Measurements from ENCODE around the gene FLACC1.
"Not testable (repeated sequence)": the region's sequence is repeated elsewhere in the genome, so short reads cannot be mapped to it uniquely, and the experiment has no call there.

FLACC1 gene

DNA sequence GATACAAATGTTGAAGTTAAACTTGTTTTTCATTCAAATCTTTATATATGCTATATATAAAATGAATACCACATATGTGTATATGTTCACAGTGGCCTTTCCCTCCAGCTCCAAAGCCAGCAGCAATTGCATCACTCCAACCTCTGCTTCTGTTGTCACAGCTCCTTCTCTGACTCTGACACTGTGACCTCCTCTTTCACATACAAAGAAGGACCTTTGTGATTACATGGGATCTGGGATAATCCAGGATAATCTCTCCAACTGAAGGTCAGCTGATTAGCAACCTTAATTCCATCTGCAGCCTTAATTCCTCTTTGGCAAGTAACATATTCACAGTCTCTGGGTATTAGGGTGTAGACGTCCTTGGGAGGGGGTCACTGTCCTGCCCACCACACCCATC, 8.4 kb downstream of the FLACC1 start:
- DNase-seq (ENCODE audit: low read depth), result no peak

DNA sequence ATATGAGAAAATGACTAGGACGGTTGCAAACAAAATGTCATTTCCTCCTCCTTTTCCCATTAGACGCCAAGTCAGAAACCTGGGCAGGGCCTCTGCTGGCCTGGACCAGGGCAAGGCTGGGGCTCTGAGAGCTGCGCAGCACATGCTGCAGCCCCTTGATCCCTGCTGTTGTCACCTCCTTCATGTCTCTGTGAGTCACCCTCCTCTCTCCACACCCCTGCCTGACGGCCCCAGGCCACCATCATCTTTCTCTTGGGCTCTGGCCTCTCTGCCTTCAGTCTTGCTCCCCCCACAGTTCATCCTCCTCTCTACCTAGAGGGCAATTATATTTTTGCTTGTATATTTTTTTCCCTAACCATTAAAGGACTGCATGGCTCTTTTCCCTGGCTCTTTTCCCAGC, 10.0 kb downstream of the FLACC1 start:
- no peak for DNase-seq (ENCODE audit: low read depth)

DNA sequence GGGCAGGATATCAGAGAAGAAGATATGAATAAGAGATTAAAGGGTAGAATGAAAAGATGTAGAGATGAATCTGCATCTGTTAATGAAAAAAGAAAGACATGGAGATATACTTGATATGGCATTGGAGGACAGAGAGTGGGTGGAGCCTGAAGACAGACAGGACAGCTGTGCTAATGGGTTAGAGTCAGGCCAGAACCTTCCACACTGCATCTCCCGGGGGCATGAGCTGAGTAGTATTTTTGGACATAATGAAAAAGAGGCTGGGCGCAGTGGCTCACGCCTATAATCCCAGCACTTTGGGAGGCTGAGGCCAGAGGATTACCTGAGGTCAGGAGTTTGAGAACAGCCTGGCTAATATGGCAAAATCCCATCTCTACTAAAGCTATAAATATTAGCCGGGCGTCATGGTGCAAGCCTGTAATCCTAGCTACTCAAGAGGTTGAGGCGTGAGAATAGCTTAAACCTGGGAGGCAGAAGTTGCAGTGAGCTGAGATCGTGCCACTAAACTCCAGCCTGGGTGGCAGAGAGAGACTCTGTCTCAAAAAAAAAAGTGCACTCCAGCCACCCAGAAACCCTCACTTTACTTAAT, 11.4 kb downstream of the FLACC1 start:
- DNase-seq (ENCODE audit: low read depth), result no peak

GRCh38 chr2:201344663-201345366, 12.3 kb downstream of the FLACC1 start:
- no peak for DNase-seq (ENCODE audit: low read depth)

GRCh38 chr2:201343559-201343958, 13.6 kb downstream of the FLACC1 start:
- no peak for DNase-seq (ENCODE audit: low read depth)

DNA sequence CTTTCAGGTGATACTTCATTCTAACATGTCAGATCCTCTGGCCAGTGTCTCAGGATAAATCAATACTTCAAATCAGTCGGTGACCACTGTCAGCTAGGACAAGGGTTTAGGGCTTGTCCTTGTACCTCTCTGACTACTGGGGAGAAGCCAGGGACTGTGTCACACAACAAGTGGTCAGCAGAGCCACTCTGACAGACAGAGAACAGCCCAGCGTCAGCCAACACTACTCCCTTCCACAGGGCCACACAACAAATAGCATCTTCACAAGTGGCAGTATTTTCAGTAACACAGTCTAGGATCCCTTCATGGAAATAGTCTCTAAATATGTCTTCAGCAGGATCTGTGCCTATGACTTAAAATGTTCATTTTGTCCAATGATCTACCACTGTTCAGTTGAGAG, 14.2 kb downstream of the FLACC1 start:
- no peak for DNase-seq (ENCODE audit: low read depth)

GRCh38 chr2:201329409-201329808, 27.7 kb downstream of the FLACC1 start:
- no peak for DNase-seq (ENCODE audit: low read depth)

DNA sequence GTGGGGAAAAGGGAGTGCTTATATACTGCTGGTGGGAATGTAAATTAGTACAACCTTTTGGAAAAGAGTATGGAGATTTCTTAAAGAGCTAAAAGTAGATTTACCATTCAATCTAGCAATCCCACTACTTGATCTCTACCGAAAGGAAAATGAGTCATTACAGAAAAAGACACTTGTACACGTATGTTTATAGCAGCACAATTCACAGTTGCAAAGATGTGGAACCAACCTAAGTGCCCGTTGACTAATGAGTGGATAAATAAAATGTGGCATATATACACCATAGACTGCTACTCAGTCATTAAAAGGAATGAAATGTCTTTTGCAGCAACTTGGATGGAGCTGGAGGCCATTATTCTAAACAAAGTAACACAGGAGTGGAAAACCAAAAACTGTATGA, 29.5 kb downstream of the FLACC1 start:
- DNase-seq (ENCODE audit: low read depth), result no peak

- DNase-seq (ENCODE audit: low read depth), result no peak
Measured at GRCh38 chr2:201322772-201323171, 34.4 kb downstream of the FLACC1 start.

DNA sequence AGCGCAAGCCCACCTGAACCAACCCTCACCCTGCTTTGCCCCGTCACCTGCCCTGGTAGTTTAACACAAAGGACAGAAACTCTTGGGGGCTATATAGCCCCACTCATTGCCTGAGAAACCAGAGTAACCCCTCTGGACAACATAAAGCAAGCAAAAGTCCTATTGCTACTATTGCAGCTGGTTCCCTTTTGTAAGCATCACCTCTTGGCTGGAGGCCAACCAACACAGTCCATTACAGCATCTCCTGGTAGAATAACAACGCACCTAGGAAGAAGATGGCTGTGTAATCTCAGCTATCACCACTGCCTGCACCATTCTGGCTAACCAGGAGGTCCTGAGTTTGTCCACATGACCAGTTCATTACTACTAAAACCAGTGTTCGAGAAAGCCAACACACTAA, 36.4 kb downstream of the FLACC1 start:
- DNase-seq (ENCODE audit: low read depth), result no peak

DNA sequence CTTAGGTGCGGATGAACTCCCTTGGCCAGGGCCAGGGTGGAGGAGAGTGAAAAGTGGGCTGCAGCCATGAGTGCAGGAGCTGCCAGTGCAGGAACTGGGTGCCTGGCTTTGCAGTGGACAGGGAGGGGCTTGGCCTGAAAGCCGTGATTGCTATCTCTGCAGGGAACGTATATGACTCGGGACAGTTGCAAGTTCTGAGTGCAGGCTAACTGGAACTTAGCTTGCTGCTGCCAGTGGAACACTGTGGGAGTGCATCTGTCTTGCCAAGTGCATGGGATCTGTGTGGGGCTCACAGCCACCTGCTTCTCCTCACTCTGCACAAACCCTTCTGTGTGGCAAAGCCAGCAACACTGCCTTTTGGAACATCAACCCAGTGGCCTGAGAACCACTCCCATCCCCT, 36.9 kb downstream of the FLACC1 start:
- DNase-seq (ENCODE audit: low read depth), result no peak

DNA sequence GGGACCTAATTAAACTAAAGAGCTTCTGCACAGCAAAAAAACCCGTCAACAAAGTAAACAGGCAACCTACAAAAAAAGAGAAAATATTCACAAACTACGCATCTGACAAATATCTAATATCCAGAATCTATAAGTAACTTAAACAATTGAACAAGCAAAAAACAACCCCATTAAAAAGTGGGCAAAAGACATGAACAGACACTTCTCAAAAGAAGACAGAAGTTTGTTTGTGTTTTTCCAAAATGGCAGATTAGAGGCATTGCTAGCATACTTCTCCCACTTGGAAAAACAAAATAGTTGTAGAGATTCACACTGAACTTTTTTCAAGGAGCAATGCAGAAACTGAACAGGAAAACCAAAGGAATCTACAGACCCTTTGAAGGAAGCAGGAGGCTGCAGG, 37.6 kb downstream of the FLACC1 start:
- no peak for DNase-seq (ENCODE audit: low read depth)

GRCh38 chr2:201313362-201313761, 43.8 kb downstream of the FLACC1 start:
- DNase-seq (ENCODE audit: low read depth), result no peak

DNA sequence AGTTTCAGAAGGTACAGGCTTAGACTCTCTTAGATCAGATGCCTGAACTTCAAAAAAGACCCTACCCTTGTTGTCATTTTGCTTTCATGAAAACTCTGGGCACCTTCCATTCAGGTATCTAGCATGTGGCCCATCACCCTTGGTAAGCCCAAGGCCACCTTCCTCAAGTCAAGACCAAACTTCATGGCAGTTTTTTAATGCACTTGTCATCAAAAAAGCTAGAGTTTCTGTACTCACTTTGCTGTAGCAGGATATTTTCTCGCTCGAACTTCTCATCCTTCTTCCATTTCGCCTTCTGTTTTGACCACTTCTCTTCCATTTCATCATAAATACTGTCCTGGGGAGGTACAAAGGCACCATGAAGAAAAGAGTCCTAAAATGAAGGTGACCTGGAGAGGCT, 48.2 kb downstream of the FLACC1 start:
- no peak for DNase-seq (ENCODE audit: low read depth)

DNA sequence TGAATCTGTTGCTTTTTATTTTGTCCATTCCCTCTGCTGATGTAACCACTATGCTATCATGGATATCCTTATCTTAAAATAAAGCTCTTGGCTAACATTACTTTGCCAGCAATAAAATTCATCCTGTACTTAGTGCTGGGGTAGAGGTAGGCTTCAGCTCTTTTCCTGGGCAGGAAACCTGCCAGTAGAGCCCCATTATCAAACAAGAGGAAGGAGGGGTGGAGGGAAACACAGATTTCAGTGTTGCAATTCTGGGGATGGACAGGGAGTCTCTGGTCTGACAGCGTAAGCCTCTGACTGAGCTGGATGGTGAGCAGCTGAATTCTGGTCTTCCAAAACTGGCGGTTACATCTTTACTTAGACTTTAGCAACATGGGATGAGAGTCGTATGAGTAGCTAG, 49.3 kb downstream of the FLACC1 start:
- no peak for DNase-seq (ENCODE audit: low read depth)

- DNase-seq (ENCODE audit: low read depth), result not testable (repeated sequence)
Measured at GRCh38 chr2:201299929-201300328, 57.2 kb downstream of the FLACC1 start.

- no peak for DNase-seq (ENCODE audit: low read depth)
Measured at GRCh38 chr2:201298462-201299052, 58.6 kb downstream of the FLACC1 start.

DNA sequence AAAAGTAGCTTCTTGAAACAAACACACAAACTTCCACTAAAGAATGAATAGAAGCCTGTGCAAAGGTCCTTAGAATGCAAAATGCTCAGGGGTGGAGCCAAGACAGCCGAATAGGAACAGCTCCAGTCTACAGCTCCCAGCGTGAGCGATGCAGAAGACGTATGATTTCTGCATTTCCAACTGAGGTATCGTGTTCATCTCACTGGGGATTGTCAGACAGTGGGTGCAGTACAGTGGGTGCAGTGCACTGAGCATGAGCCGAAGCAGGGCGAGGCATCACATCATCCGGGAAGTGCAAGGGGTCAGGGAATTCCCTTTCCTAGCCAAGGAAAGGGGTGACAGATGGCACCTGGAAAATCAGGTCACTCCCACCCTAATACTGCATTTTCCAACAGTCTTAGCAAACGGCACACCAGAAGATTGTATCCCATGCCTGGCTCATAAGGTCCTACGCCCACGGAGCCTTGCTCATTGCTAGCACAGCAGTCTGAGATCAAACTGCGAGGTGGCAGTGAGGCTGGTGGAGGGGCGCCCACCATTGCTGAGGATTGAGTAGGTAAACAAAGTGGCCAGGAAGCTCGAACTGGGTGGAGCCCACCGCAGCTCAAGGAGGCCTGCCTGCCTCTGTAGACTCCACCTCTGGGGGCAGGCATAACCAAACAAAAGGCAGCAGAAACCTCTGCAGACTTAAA, 66.5 kb downstream of the FLACC1 start:
- DNase-seq (ENCODE audit: low read depth), result not testable (repeated sequence)

DNA sequence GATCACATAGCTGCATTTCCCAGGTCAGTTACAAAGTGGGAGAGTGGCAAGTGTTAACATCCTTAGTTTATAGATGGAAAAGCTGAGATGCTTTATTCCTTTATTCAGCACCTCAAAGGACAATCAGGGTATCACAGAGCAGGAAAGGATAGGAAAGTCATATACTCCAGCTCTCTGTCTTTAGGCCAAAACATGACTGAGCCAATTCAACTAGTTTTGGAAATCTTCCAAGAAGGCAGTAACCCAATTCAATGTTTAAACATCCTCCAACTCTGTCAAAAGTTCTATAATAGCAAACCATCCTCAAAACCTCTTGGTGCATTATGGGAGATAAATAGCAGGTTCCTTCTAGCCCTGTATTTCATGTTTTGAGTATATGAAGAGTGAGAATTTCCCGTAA, 71.6 kb downstream of the FLACC1 start:
- DNase-seq (ENCODE audit: low read depth), result no peak

GRCh38 chr2:201280191-201281040, 76.7 kb downstream of the FLACC1 start:
- no peak for DNase-seq (ENCODE audit: low read depth)

DNA sequence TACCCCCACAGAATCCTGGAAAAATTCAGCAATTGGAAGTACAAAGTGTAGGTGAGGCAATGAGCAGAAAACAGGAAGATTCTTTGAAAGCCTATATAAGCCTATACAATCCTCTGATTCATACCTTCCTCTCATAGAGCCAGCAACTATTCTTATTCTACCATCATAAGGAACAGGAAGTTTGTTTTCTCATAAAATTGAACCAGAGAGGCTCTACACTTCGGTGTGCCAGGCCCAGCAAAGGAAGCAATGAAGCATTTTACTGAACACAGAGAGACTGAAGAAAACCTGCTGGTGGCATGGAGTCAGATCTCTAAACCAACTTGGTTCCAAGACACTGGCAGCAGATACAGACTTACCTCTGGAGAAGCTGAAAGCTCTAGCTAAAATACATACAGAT, 78.1 kb downstream of the FLACC1 start:
- no peak for DNase-seq (ENCODE audit: low read depth)

- DNase-seq (ENCODE audit: low read depth), result no peak
Measured at GRCh38 chr2:201276511-201276910, 80.6 kb downstream of the FLACC1 start.
